Neural cell (in vitro differentiated cells): ENCODE data around the gene STARD10. TPM values are rescaled to one million over a fixed set of nuclear protein-coding genes. Genes with fewer than 3 reads are reported as not detected.

Source experiments
- H2AFZ ChIP-seq: fragments of 200-600, 300-800 bp; sonication (generic), shearing (Covaris generic); 2 replicates; pipeline ENCODE4 v1.6.0; 2014; ENCODE audit warnings: low read depth, mild to moderate bottlenecking, antibody characterized with exemption, low read length, moderate library complexity
- H3F3A ChIP-seq: fragments of 200-600 bp; shearing (Covaris generic); 2 replicates; pipeline ENCODE4 v1.6.1; 2016; ENCODE audit warnings: mild to moderate bottlenecking, moderate library complexity, mixed read lengths, antibody characterized with exemption, low read length; ENCODE audit not compliant: insufficient read depth, poor library complexity, severe bottlenecking
- H3K27ac ChIP-seq: fragments of 200-600, 300-800 bp; sonication (generic), shearing (Covaris generic); 2 replicates; pipeline ENCODE4 v1.5.1; 2014; ENCODE audit warnings: mild to moderate bottlenecking, low read length, moderate library complexity
- H3K27me3 ChIP-seq: fragments of 300-800, 200-600 bp; sonication (generic), shearing (Covaris generic); 2 replicates; pipeline ENCODE4 v1.6.0; 2014; ENCODE audit warnings: mild to moderate bottlenecking, low read depth, low read length, moderate library complexity; ENCODE audit not compliant: insufficient read depth
- H3K36me3 ChIP-seq: fragments of 300-800, 200-600 bp; sonication (generic), shearing (Covaris generic); 2 replicates; pipeline ENCODE4 v1.5.1; 2014; ENCODE audit warnings: mild to moderate bottlenecking, antibody characterized with exemption, low read length, moderate library complexity; ENCODE audit not compliant: insufficient read depth
- H3K4me2 ChIP-seq: fragments of 300-800, 200-600 bp; sonication (generic), shearing (Covaris generic); 2 replicates; pipeline ENCODE4 v1.6.0; 2014; ENCODE audit warnings: mild to moderate bottlenecking, low read length
- H3K4me3 ChIP-seq: fragments of 300-800, 200-600 bp; sonication (generic), shearing (Covaris generic); 2 replicates; pipeline ENCODE4 v1.5.1; 2014; ENCODE audit warnings: mild to moderate bottlenecking, low read length, moderate library complexity
- H3K79me2 ChIP-seq: fragments of 200-600 bp; shearing (Covaris generic); replicated peaks from 2 replicates; pipeline ENCODE4 v1.6.0; 2014; ENCODE audit warnings: mild to moderate bottlenecking, low read length, moderate library complexity; ENCODE audit not compliant: insufficient read depth
- H3K9ac ChIP-seq: fragments of 300-800, 200-600 bp; sonication (generic), shearing (Covaris generic); 2 replicates; pipeline ENCODE4 v1.6.1; 2016; ENCODE audit warnings: mild to moderate bottlenecking, low read length, mixed read lengths
- H3K9me2 ChIP-seq: fragments of 200-600 bp; shearing (Covaris generic); 2 replicates; pipeline ENCODE4 v1.6.1; 2016; ENCODE audit warnings: mild to moderate bottlenecking, low read length, mixed read lengths; ENCODE audit not compliant: insufficient read depth
- H3K9me3 ChIP-seq: fragments of 200-600, 300-800 bp; sonication (generic), shearing (Covaris generic); 2 replicates; pipeline ENCODE4 v1.6.1; 2016; ENCODE audit warnings: mild to moderate bottlenecking, mixed run types, low read length, moderate library complexity, mixed read lengths
- H4K20me1 ChIP-seq: fragments of 200-600 bp; shearing (Covaris generic); 2 replicates; pipeline ENCODE4 v1.6.1; 2016; ENCODE audit warnings: mild to moderate bottlenecking, mixed run types; ENCODE audit not compliant: insufficient read depth
- EP300 ChIP-seq: fragments of 450-650 bp; conservative IDR thresholded peaks from 2 replicates; pipeline ENCODE4 v1.6.1; 2014; ENCODE audit warnings: antibody characterized with exemption, mild to moderate bottlenecking, moderate library complexity; ENCODE audit not compliant: poor library complexity, severe bottlenecking
- EZH2 ChIP-seq: fragments of 200-600, 300-800 bp; shearing (Covaris generic), sonication (generic); IDR thresholded peaks from 2 replicates; pipeline ENCODE4 v1.6.1; 2014; ENCODE audit warnings: antibody characterized with exemption, low read length, borderline replicate concordance, mild to moderate bottlenecking; ENCODE audit not compliant: insufficient read depth, poor library complexity, severe bottlenecking
- MXI1 ChIP-seq: fragments of 450-650 bp; conservative IDR thresholded peaks from 2 replicates; pipeline ENCODE4 v1.6.1; 2014; ENCODE audit warnings: antibody characterized with exemption, mild to moderate bottlenecking; ENCODE audit not compliant: poor library complexity, severe bottlenecking
- POLR2AphosphoS5 ChIP-seq: IDR thresholded peaks from 2 replicates; pipeline ENCODE4 v1.6.1; 2012
- RAD21 ChIP-seq: fragments of 450-650 bp; conservative IDR thresholded peaks from 2 replicates; pipeline ENCODE4 v1.6.1; 2014; ENCODE audit warnings: antibody characterized with exemption, mild to moderate bottlenecking, moderate library complexity
- REST ChIP-seq: IDR thresholded peaks from 2 replicates; pipeline ENCODE4 v1.6.1; 2012; ENCODE audit warnings: borderline replicate concordance
- SMC3 ChIP-seq: fragments of 450-650 bp; conservative IDR thresholded peaks from 2 replicates; pipeline ENCODE4 v1.6.1; 2014; ENCODE audit warnings: antibody characterized with exemption, mild to moderate bottlenecking, moderate library complexity; ENCODE audit not compliant: poor library complexity
- TAF1 ChIP-seq: IDR thresholded peaks from 2 replicates; pipeline ENCODE4 v1.6.1; 2012; ENCODE audit warnings: low read depth
- polyA plus RNA-seq: library from polyadenylated mRNA; depleted of rRNA; stranded (reverse); fragments of >200 nt; gene quantifications from 2 replicates; pipeline ENCODE4 v1.2.3, GENCODE V29; 2014
- TF ChIP-seq, protein P1 (sequence below): fragments of 450-650 bp; IDR thresholded peaks from 2 replicates; pipeline ENCODE4 v1.5.1; 2014; ENCODE audit warnings: antibody characterized with exemption, mild to moderate bottlenecking, moderate library complexity; ENCODE audit not compliant: poor library complexity, severe bottlenecking

STARD10 gene
- polyA plus RNA-seq, 1 donor from 2014 or later, result 29.0 TPM

- no peaks in the 10 kb centered on the region for H3K9me3 ChIP-seq
- H3K4me3 ChIP-seq, result no peak overlapping the region
- no peaks in the 10 kb centered on the region for H3F3A ChIP-seq
- no peak overlapping the region for H3K9ac ChIP-seq
- no peak for TF ChIP-seq EZH2
- no peak for TF ChIP-seq SMC3
- no peak for TF ChIP-seq MXI1
- no peaks in the 10 kb centered on the region for H3K27me3 ChIP-seq
- no peaks in the 10 kb centered on the region for H4K20me1 ChIP-seq
- no peak overlapping the region for H3K27ac ChIP-seq
- H3K4me2 ChIP-seq, result no peak overlapping the region
- no peaks in the 10 kb centered on the region for H3K36me3 ChIP-seq
- no peaks in the 10 kb centered on the region for H3K9me2 ChIP-seq
- no peaks in the 10 kb centered on the region for H3K79me2 ChIP-seq
- no peak overlapping the region for H2AFZ ChIP-seq
Measured at GRCh38 chr11:72772059-72772458, 21.8 kb downstream of the STARD10 start.

- H4K20me1 ChIP-seq, result no peaks in the 10 kb centered on the region
- no peaks in the 10 kb centered on the region for H3K27me3 ChIP-seq
- TF ChIP-seq EZH2 (no peak), MXI1 (no peak), SMC3 (no peak), REST (no peak), POLR2AphosphoS5 (no peak), EP300 (no peak), TAF1 (no peak), RAD21 (no peak)
- TF ChIP-seq, protein P1, sequence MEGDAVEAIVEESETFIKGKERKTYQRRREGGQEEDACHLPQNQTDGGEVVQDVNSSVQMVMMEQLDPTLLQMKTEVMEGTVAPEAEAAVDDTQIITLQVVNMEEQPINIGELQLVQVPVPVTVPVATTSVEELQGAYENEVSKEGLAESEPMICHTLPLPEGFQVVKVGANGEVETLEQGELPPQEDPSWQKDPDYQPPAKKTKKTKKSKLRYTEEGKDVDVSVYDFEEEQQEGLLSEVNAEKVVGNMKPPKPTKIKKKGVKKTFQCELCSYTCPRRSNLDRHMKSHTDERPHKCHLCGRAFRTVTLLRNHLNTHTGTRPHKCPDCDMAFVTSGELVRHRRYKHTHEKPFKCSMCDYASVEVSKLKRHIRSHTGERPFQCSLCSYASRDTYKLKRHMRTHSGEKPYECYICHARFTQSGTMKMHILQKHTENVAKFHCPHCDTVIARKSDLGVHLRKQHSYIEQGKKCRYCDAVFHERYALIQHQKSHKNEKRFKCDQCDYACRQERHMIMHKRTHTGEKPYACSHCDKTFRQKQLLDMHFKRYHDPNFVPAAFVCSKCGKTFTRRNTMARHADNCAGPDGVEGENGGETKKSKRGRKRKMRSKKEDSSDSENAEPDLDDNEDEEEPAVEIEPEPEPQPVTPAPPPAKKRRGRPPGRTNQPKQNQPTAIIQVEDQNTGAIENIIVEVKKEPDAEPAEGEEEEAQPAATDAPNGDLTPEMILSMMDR, result no peak
- no peaks in the 10 kb centered on the region for H3K9me2 ChIP-seq
- H3K9ac ChIP-seq, result no peak overlapping the region
- H3K79me2 ChIP-seq, result no peaks in the 10 kb centered on the region
- no peak overlapping the region for H3K4me3 ChIP-seq
- H2AFZ ChIP-seq, result no peak overlapping the region
- H3K27ac ChIP-seq, result no peak overlapping the region
- H3K4me2 ChIP-seq, result no peak overlapping the region
- no peaks in the 10 kb centered on the region for H3F3A ChIP-seq
- H3K9me3 ChIP-seq, result no peaks in the 10 kb centered on the region
- H3K36me3 ChIP-seq, result no peaks in the 10 kb centered on the region
Measured at GRCh38 chr11:72771507-72771906, 22.3 kb downstream of the STARD10 start.

GRCh38 chr11:72770799-72771198, 23.0 kb downstream of the STARD10 start:
- Histone ChIP-seq H3K9me2 (no peaks in the 10 kb centered on the region), H3K9ac (no peak overlapping the region), H3K27me3 (no peaks in the 10 kb centered on the region), H3K36me3 (no peaks in the 10 kb centered on the region), H3K27ac (no peak overlapping the region), H4K20me1 (no peaks in the 10 kb centered on the region), H3F3A (no peaks in the 10 kb centered on the region), H3K4me2 (no peak overlapping the region), H3K79me2 (no peaks in the 10 kb centered on the region), H3K4me3 (no peak overlapping the region), H3K9me3 (no peaks in the 10 kb centered on the region), H2AFZ (no peak overlapping the region)
- TF ChIP-seq, protein P1, result no peak
- no peak for TF ChIP-seq SMC3
- no peak for TF ChIP-seq EZH2
- TF ChIP-seq MXI1, result no peak
- no peak for TF ChIP-seq REST
- TF ChIP-seq POLR2AphosphoS5, result no peak
- no peak for TF ChIP-seq TAF1
- no peak for TF ChIP-seq RAD21
- no peak for TF ChIP-seq EP300
